K562 (cell line): ENCODE results near the gene RGS6. TPM values are rescaled to one million over a fixed set of nuclear protein-coding genes. Genes with fewer than 3 reads are reported as not detected.

Source experiments
- ATAC-seq: fragments of 200-7000 bp; cut with Tn5 transposase; 3 replicates; pipeline ENCODE4 v1.9.1; 2020; ENCODE audit warnings: moderate library complexity
- BruUV-seq: library from RNA; stranded (reverse); fragments of 400-500 nt; replicated peaks from 2 replicates; lab custom pipeline; 2021; lab: Mats Ljungman, UMichigan
- CTCF ChIA-PET: fragments of 300-600 bp; formaldehyde crosslinking; extraction: SDS; loops from one replicate; lab custom pipeline; 2021; ENCODE audit warnings: low intra/inter-chr PET ratio; lab: Yijun Ruan, JAX
- POLR2A ChIA-PET: fragments of 300-600, 350-650 bp; sonication (Branson Sonifier 250); formaldehyde crosslinking; extraction: SDS; loops from one replicate; lab custom pipeline; 2021; ENCODE audit warnings: antibody characterized with exemption, inconsistent platforms; lab: Yijun Ruan, JAX
- DNase-seq, 4 experiments: peaks; one replicate each; pipeline versions ENCODE4 v3.0.0 to v3.0.0-alpha.2; 2011 to 2018; ENCODE audit warnings: low spot score in 3 of 4, mixed read lengths in 3 of 4; ENCODE audit errors: extremely low read depth in 1 of 4
- FAIRE-seq: peaks from 2 replicates; lab custom pipeline; 2011; peaks lifted over from hg19 to GRCh38; lab: Jason Lieb, UNC
- H2AFZ ChIP-seq: 2 replicates; pipeline ENCODE4 v1.6.0; 2011; ENCODE audit warnings: low read depth, low read length, control low read depth, inconsistent platforms
- H3K27ac ChIP-seq: fragments of 200-600 bp; 3 replicates; pipeline ENCODE4 v1.8.0; 2011; ENCODE audit warnings: low read depth, mild to moderate bottlenecking, control low read depth, inconsistent platforms, low read length, moderate library complexity, mixed read lengths; ENCODE audit errors: extremely low read depth
- H3K27me3 ChIP-seq, 2 experiments: fragments of 300-600 bp in 1 of 2; 2 replicates in 1 of 2; 3 replicates in 1 of 2; pipeline versions ENCODE4 v1.6.0 to v1.8.0; 2011; ENCODE audit warnings: inconsistent platforms in 2 of 2, low read length in 2 of 2, mild to moderate bottlenecking in 1 of 2, mixed read lengths in 1 of 2, moderate library complexity in 1 of 2; ENCODE audit not compliant: control insufficient read depth in 2 of 2, insufficient read depth in 2 of 2
- H3K36me3 ChIP-seq: fragments of 300-600 bp; 3 replicates; pipeline ENCODE4 v1.8.0; 2011; ENCODE audit warnings: mild to moderate bottlenecking, low read length, inconsistent platforms; ENCODE audit not compliant: control insufficient read depth, insufficient read depth
- H3K4me1 ChIP-seq, 2 experiments: fragments of 200-600 bp in 1 of 2; replicated peaks in 1 of 2; 2 replicates in 1 of 2; 3 replicates in 1 of 2; pipeline versions ENCODE4 v1.5.1 to v1.8.0; 2011; ENCODE audit warnings: inconsistent platforms in 2 of 2, low read length in 2 of 2, mild to moderate bottlenecking in 1 of 2, mixed read lengths in 1 of 2, moderate library complexity in 1 of 2; ENCODE audit not compliant: control insufficient read depth in 2 of 2, insufficient read depth in 2 of 2
- H3K4me2 ChIP-seq: 2 replicates; pipeline ENCODE4 v1.6.1; 2011; ENCODE audit warnings: low read length, control low read depth, inconsistent platforms, mixed read lengths; ENCODE audit not compliant: insufficient read depth
- H3K4me3 ChIP-seq: fragments of 200-600 bp; sonication (generic), shearing (Covaris generic); 2 replicates; pipeline ENCODE4 v1.5.1; 2016; ENCODE audit warnings: control low read depth, inconsistent platforms
- H3K79me2 ChIP-seq: fragments of 200-600 bp; 3 replicates; pipeline ENCODE4 v1.8.0; 2011; ENCODE audit warnings: low read length, inconsistent platforms; ENCODE audit not compliant: control insufficient read depth, insufficient read depth
- H3K9ac ChIP-seq, 2 experiments: 2 replicates each; pipeline versions ENCODE4 v1.6.0 to v1.6.1; 2011; ENCODE audit warnings: low read depth in 2 of 2, low read length in 2 of 2, control low read depth in 1 of 2, inconsistent platforms in 1 of 2, mild to moderate bottlenecking in 1 of 2, mixed read lengths in 1 of 2; ENCODE audit not compliant: insufficient read depth in 1 of 2
- H3K9me1 ChIP-seq: one replicate; pipeline ENCODE4 v1.6.0; 2011; ENCODE audit warnings: inconsistent platforms, mild to moderate bottlenecking, low read length, moderate library complexity; ENCODE audit not compliant: control insufficient read depth, insufficient read depth
- H3K9me3 ChIP-seq: replicated peaks from 2 replicates; pipeline ENCODE4 v1.5.1; 2011; ENCODE audit warnings: low read depth, low read length, inconsistent platforms; ENCODE audit not compliant: control insufficient read depth, insufficient read depth
- H4K20me1 ChIP-seq: replicated peaks from 2 replicates; pipeline ENCODE4 v1.6.1; 2011; ENCODE audit warnings: low read length, inconsistent platforms, mixed read lengths; ENCODE audit not compliant: control insufficient read depth, insufficient read depth
- GTF2A2 ChIP-seq: IDR thresholded peaks from 2 replicates; pipeline ENCODE4 v1.6.1; 2016; ENCODE audit warnings: mild to moderate bottlenecking, missing genetic modification characterization, missing compliant biosample characterization
- MTF1 ChIP-seq: fragments of 250-450 bp; sonication (Bioruptor Pico); IDR thresholded peaks from 2 replicates; pipeline ENCODE4 v1.9.0; 2021; ENCODE audit warnings: moderate library complexity, mild to moderate bottlenecking, inconsistent platforms, borderline replicate concordance
- SP1 ChIP-seq: sonication (generic); formaldehyde crosslinking; IDR thresholded peaks from 2 replicates; pipeline ENCODE4 v1.8.1; 2022; ENCODE audit warnings: mild to moderate bottlenecking, missing genetic modification reagents
- WGBS: fragments of 100-300 bp; shearing (Covaris generic); methylation state at CpG from one replicate; pipeline ENCODE4 v1.1.6; 2016; ENCODE audit warnings: low coverage, mixed read lengths; ENCODE audit not compliant: insufficient coverage; ENCODE audit errors: missing lambda C conversion rate; 5-methylcytosine and 5-hydroxymethylcytosine counted together
- in situ Hi-C: fragments of 300-500 bp; cut with MboI; formaldehyde crosslinking; loops from 4 replicates; pipeline ENCODE4 v1.15.0; 2018; ENCODE audit warnings: inconsistent platforms, mixed read lengths
- intact Hi-C: fragments of 100-400 bp; cut with micrococcal nuclease; formaldehyde crosslinking; loops from 2 replicates; pipeline ENCODE4 v1.14.2; 2022
- polyA plus RNA-seq, 8 experiments: library from polyadenylated mRNA; depleted of rRNA in 4 of 8; stranded (reverse) in 5 of 8; unstranded in 3 of 8; fragments of >200 nt; fragmentation: Nextera tagmentation in 2 of 8; fragmentation: Illumina TruSeq in 1 of 8; extraction: Ambion mirVana in 2 of 8; extraction: Trizol in 1 of 8; gene quantifications; 2 replicates each; pipeline versions ENCODE4 v1.2.1 to v1.2.3, GENCODE V29; 2011 to 2014; ENCODE audit warnings: inconsistent platforms in 1 of 8, missing spikeins in 1 of 8
- total RNA-seq, 7 experiments: library from RNA; depleted of rRNA in 6 of 7; stranded (reverse); fragments of >200 nt in 6 of 7; fragmentation: Illumina TruSeq in 2 of 7; extraction: Trizol in 2 of 7; gene quantifications; 2 replicates each; pipeline versions ENCODE4 v1.2.1 to v1.2.3, GENCODE V29; 2011 to 2021; ENCODE audit warnings: low replicate concordance in 1 of 7
- TF ChIP-seq, protein P1 (sequence below), 2 experiments: IDR thresholded peaks in 1 of 2; conservative IDR thresholded peaks in 1 of 2; 2 replicates each; pipeline ENCODE4 v1.6.1; 2016; ENCODE audit warnings: low read depth in 2 of 2, mild to moderate bottlenecking in 1 of 2, missing compliant biosample characterization in 1 of 2, missing genetic modification characterization in 1 of 2, moderate library complexity in 1 of 2

The RGS6 gene
- total and polyA plus RNA-seq, 9 of the 15 experiments (the other 6 are each of a cell fraction or from before 2014, with no cell fraction given): not detected

DNA sequence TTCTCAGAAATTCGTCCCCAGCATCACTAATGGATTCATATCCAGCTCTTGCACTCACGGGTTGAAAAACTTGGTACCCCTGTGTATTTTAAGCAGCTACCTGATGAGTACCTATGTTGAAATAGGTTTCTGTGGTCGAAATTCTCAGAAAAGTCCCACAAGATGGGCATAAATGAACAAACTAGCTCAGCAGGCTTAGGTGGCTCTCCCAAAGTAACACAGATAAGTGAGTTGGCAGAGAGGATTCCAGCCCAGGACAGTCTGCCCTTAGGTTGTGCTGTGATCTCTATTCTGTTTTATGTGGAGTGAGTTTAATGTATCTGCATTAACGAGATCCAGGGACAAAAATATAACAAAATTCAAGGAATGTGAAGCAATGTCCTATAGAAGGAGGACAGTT lies 92.3 kb downstream of the RGS6 start:
- BruUV-seq: no TSS peak
- TF ChIP-seq, protein P1, sequence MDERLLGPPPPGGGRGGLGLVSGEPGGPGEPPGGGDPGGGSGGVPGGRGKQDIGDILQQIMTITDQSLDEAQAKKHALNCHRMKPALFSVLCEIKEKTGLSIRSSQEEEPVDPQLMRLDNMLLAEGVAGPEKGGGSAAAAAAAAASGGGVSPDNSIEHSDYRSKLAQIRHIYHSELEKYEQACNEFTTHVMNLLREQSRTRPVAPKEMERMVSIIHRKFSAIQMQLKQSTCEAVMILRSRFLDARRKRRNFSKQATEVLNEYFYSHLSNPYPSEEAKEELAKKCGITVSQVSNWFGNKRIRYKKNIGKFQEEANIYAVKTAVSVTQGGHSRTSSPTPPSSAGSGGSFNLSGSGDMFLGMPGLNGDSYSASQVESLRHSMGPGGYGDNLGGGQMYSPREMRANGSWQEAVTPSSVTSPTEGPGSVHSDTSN (CRISPR knock-in tag; IDR thresholded peaks at IDR 0.05; ENCODE audit: low read depth): no peak
- TF ChIP-seq, protein P1 (tag; conservative IDR thresholded peaks at IDR 0.05; ENCODE audit: low read depth): no peak
- no peak for TF ChIP-seq GTF2A2 (tag)
- TF ChIP-seq SP1 (CRISPR knock-in tag): no peak
- TF ChIP-seq MTF1 (CRISPR knock-in tag): no peak
- Histone ChIP-seq H3K27ac (no peak overlapping the region), H3K9me1 (no peaks in the 10 kb centered on the region), H3K36me3 (no peaks in the 10 kb centered on the region), H3K79me2 (no peaks in the 10 kb centered on the region), H3K4me3 (no peak overlapping the region), H2AFZ (no peak overlapping the region), H3K27me3 (no peaks in the 10 kb centered on the region), H3K9me3 (no peaks in the 10 kb centered on the region), H3K4me2 (no peak overlapping the region), H3K4me1 (no peaks in the 10 kb centered on the region), H4K20me1 (no peaks in the 10 kb centered on the region), H3K9ac (no peak overlapping the region)
- no peak for FAIRE-seq
- intact Hi-C loops: loop anchor here (5.0 kb wide), 1 partner anchor 398 kb away; no protein-coding TSS in a partner anchor
- no peak for ATAC-seq
- POLR2A ChIA-PET: no interaction called here
- CTCF ChIA-PET: no interaction called here
- DNase-seq: no peak
- 0% methylated on average over 4 of the region's 4 CpGs for WGBS
- in situ Hi-C loops: no loop called here
